ENCODE results near the gene RNFT2.

GRCh38 chr12:116692605-116693004 lies 45.5 kb upstream of the RNFT2 start:
- TF ChIP-seq MAFK (IDR thresholded peaks at IDR 0.05; ENCODE audit: partially characterized antibody), result no peak
- TF ChIP-seq CEBPB (IDR thresholded peaks at IDR 0.05), result no peak
- no peak for TF ChIP-seq PBX3 (IDR thresholded peaks at IDR 0.05)
- no peak for TF ChIP-seq MYC (IDR thresholded peaks at IDR 0.05; ENCODE audit: borderline replicate concordance, low read length)
- no peak for TF ChIP-seq RFX5 (IDR thresholded peaks at IDR 0.05)
- TF ChIP-seq CBX2 (IDR thresholded peaks at IDR 0.05; ENCODE audit: borderline replicate concordance, low read depth), result no peak
- no peak for TF ChIP-seq EHMT2 (IDR thresholded peaks at IDR 0.05; ENCODE audit: low read depth)
- TF ChIP-seq CTCF (IDR thresholded peaks at IDR 0.05), result no peak
- TF ChIP-seq USF2 (IDR thresholded peaks at IDR 0.05), result no peak
- TF ChIP-seq NFE2L2 (conservative IDR thresholded peaks at IDR 0.05; ENCODE audit: low read length), result no peak
- TF ChIP-seq MAX (IDR thresholded peaks at IDR 0.05), result no peak
- TF ChIP-seq RARB (CRISPR knock-in tag; IDR thresholded peaks at IDR 0.05), result no peak
- TF ChIP-seq ELK1 (IDR thresholded peaks at IDR 0.05; ENCODE audit: low read depth, low read length), result no peak
